Measurements from ENCODE around the gene PRSS1.
"Not testable (repeated sequence)": the region's sequence is repeated elsewhere in the genome, so short reads cannot be mapped to it uniquely, and the experiment has no call there.

The PRSS1 gene

DNA sequence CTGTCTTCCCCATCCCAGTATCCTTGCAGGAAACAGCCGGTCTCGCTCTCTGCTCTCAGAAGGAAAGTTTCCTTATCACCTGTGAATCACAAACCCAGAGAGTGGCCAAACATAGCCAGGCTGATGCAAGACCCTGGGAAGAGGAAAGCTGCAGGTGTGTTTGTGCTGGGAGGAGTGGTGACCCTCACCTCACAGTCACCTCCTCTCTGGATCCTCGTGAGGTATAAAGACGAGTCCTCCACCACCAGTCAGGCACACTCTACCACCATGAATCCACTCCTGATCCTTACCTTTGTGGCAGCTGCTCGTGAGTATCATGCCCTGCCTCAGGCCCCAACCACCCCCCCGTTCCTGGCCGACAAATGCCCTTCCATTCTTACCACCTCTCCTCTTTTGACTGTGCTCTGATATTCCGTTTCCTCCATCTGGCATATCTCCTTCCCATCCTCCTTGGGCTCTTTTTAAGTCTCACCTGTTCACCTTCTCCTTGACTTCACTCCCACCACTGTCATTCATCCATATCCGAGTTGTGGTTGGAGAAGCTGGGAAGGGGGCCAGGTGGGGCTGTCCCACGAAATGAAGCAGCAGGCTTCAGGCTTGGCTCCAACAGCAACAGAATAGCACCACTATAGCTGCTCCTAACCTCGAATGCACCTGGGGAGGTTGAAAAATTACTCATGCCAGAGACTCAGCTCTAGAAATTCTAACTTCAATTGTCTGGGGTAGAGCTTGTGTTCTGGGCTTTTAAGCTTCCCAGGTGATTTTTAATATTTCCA lies at the start of gene PRSS1:
PRSS1 (plus strand) TSS at position 255 of the 776 bp plus-strand sequence; CDS start at position 268, 13 bp downstream.
- DNase-seq = no peak

GRCh38 chr7:142700935-142701334 lies 48.3 kb upstream of the PRSS1 start:
- not testable (repeated sequence) for DNase-seq

GRCh38 chr7:142703655-142704305 lies 45.5 kb upstream of the PRSS1 start:
- no peak for DNase-seq

- DNase-seq = not testable (repeated sequence)
Measured at GRCh38 chr7:142708726-142709125, 40.5 kb upstream of the PRSS1 start.

DNA sequence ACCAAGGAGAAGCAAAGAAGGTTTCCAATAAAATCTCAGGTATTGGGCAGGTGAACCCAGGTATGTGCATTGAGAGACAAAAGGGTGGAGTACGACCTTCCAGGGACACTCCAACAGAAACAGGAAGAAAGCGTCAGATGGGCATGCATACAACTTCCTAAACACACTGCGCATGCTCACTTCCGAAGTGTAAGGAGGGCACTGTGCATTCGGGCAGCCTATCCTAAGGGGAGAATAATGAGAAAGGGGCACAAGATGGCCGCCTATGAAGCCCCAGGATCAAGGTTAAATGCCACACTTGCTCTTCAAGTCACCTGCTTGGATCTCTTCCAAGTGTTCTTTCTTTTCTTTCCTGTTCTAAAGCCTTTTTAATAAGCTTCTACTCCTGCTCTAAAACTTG lies 39.4 kb upstream of the PRSS1 start:
- DNase-seq = no peak

GRCh38 chr7:142711196-142711595 lies 38.1 kb upstream of the PRSS1 start:
- DNase-seq = no peak

GRCh38 chr7:142711746-142712616 lies 37.3 kb upstream of the PRSS1 start:
- DNase-seq = peak; percentile 53

GRCh38 chr7:142712617-142712957 lies 36.7 kb upstream of the PRSS1 start:
- DNase-seq = no peak

GRCh38 chr7:142714375-142714774 lies 34.9 kb upstream of the PRSS1 start:
- peak; percentile 55 for DNase-seq

- DNase-seq = no peak
Measured at GRCh38 chr7:142716596-142716995, 32.7 kb upstream of the PRSS1 start.

GRCh38 chr7:142717453-142717852 lies 31.8 kb upstream of the PRSS1 start:
- peak; percentile 42 for DNase-seq

DNA sequence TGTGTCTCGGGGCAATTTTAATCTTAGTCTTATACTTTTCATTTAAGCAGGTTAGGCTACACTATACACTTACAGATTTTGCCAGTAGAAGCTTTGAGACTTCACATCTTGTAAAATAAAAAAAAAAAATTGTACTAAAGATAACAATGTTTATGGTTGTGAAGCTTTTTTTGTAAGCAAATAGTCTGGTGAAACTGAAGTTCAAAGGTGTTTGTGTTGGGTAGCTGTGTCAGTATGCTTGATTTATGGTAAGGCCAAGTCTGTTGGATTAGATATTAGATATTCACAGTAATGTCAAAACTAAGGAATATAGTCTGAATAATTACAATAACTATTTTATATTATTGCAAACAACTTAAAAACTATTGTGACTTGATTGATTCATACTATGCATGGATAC lies 31.0 kb upstream of the PRSS1 start:
- DNase-seq = no peak

GRCh38 chr7:142720172-142720773 lies 29.0 kb upstream of the PRSS1 start:
- DNase-seq = no peak

DNA sequence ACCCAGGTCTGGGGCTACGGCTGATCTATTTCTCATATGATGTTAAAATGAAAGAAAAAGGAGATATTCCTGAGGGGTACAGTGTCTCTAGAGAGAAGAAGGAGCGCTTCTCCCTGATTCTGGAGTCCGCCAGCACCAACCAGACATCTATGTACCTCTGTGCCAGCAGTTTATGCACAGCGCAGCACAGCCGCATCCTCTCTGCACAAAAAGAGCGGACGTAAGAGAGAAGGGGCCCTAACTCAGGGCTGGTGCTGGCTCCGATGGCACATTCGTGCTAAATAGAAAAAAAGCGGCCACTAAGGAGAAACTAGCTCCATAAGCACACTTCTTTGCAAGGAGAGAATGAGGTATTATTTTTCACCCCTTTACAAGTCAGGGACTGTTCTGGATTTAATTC lies 28.3 kb upstream of the PRSS1 start:
- DNase-seq = no peak

GRCh38 chr7:142722248-142722794 lies 27.0 kb upstream of the PRSS1 start:
- no peak for DNase-seq

GRCh38 chr7:142733271-142733670 lies 16.0 kb upstream of the PRSS1 start:
- no peak for DNase-seq

- no peak for DNase-seq
Measured at GRCh38 chr7:142739923-142740492, 9.3 kb upstream of the PRSS1 start.

- DNase-seq = no peak
Measured at GRCh38 chr7:142740786-142741185, 8.5 kb upstream of the PRSS1 start.

GRCh38 chr7:142741932-142742331 lies 7.3 kb upstream of the PRSS1 start:
- DNase-seq = not testable (repeated sequence)

DNA sequence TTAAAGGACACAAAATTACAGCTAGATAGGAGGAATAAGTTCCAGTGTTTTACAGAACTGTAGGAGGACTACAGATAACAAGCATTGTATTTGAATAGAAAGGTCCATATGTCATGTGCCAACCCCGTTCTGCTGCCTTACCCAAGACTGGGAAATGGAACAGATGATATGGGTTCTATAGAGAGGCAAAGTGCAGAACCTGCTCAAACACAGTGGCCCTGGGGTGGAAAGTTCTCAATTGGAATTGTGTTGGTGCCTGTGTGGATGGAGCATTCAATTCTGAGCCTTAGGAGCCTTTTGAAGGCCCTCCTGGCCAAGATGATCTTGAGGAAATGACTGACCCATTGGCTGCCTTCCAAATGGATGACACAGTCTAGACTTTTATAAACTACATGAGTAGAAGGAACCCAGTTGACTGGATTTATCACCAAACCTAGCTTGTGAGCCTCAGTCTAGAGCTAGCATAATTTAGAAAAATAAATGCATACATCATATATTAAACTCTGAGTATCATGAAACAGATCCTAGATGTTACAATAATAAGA lies 4.1 kb upstream of the PRSS1 start:
- no peak for DNase-seq

- DNase-seq = no peak
Measured at GRCh38 chr7:142745745-142746144, 3.5 kb upstream of the PRSS1 start.

DNA sequence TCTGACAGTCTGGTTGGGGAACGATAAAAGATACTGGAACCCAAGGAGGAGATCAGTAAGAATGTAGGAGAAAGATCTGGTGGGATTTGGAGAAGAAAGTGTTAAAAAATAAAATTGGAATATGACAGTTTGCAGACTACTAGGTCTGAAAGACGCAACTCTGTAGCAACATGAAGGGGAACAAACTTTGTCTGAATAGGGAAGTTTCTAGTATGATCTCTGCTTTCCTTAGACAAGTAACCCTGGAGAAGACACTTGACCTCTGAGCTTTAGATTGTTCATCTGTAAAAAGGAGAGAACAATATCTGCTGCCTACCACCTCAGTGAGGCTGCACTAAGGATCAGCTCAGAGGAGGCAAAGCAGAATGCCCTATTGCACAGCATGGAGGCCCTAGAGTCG lies 3.0 kb upstream of the PRSS1 start:
- no peak for DNase-seq

Measured in CD4-positive, alpha-beta T cell treated with Interleukin-10 for 1 hour (primary cell).